Measurements from ENCODE around the gene NUDT22. TPM values are rescaled to one million over a fixed set of nuclear protein-coding genes. Genes with fewer than 3 reads are reported as not detected.
A peak's percentile ranks its signal among the peaks of the same experiment; 100 is the strongest.

The NUDT22 gene
- total RNA-seq, 4 donors from 2014 or later, result 37.8 to 58.7 (median 48.6) TPM

GRCh38 chr11:64239662-64240434, 13.8 kb downstream of the NUDT22 start:
- H3K4me3 ChIP-seq, result peak overlapping the region; percentile 77 to 98 (median 90)
- TF ChIP-seq CTCF (IDR thresholded peaks at IDR 0.05) (no peak), POLR2AphosphoS5 (IDR thresholded peaks at IDR 0.05) (no peak), POLR2A (IDR thresholded peaks at IDR 0.05; ENCODE audit: low read depth) (no peak), EP300 (IDR thresholded peaks at IDR 0.05) (no peak)

DNA sequence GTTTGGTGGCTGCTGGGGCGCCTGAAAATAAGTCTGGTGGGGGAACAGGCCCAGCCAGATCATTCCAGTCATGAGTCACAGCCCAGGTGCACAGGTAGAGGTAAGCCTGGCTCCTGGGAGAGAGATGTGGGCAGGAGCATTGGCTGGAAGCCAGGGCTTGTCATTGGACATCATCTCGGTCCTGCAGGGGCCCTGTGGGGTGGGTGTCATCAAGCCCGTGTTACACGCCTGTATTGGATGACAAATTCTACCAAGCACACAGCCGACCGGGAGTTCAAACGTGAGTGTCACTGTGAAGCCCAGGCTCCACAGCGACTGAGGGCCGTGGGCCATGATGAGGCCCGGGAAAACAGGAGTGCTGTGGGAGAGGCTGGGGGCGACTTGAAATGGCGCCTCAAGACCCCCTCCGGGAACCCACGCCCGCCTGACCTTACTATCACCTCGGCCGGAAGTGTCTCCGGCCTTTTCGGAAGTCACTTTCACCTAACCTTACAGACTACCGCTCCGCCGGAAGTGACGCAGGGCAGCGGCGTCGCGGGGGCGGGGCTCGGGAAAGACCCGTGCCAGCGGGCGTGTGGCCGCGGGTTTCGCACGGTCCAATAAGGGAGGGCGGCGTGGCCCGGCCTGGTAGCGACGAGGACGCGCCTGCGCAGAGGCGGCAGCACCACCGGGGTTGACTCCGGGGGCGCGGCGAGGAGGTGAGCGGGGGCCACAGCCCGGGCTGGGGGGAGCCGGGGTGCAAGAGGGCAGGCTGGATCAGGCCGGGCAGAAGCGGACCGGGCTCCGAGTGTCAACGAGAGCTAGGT, 14.6 kb downstream of the NUDT22 start, which contains the start of gene FKBP2:
TSS of gene FKBP2 (plus strand) at position 661 of the 806 bp plus-strand sequence. CDS start 1,293 bp downstream, outside the sequence.
- DNase-seq (ENCODE audit: extremely low spot score), result peak; percentile 99
- TF ChIP-seq EP300 (IDR thresholded peaks at IDR 0.05) (no peak), POLR2A (IDR thresholded peaks at IDR 0.05; ENCODE audit: low read depth) (peak; percentile 67), POLR2AphosphoS5 (IDR thresholded peaks at IDR 0.05) (peak; percentile 98 to 99), CTCF (IDR thresholded peaks at IDR 0.05) (no peak)
- H3K27ac ChIP-seq (replicated peaks in 1 of 4), result peak within 1 kb of the TSS; percentile 97 to 100 (median 98)
- WGBS, result 4% methylated on average over 25 of the region's 58 CpGs
- peaks cover 34 to 56% (median 51%) of the 10 kb centered on the region in 4 donors for H3K4me1 ChIP-seq
- H3K27me3 ChIP-seq, result no peaks in the 10 kb centered on the region
- no peaks in the 10 kb centered on the region for H3K9me3 ChIP-seq
- H3K36me3 ChIP-seq, result peaks cover 23 to 54% (median 38%) of the 10 kb centered on the region in 4 donors
- intact Hi-C loops (cut with DNase I), result no loop called here
- H3K4me3 ChIP-seq, result peak within 1 kb of the TSS; percentile 77 to 98 (median 90)

More at GRCh38 chr11:64239662-64240434, 13.8 kb downstream of the NUDT22 start:
- H3K9me3 ChIP-seq, result no peaks in the 10 kb centered on the region
- WGBS, result 85% methylated on average over 11 of the region's 11 CpGs
- no peaks in the 10 kb centered on the region for H3K27me3 ChIP-seq
- H3K27ac ChIP-seq (replicated peaks in 1 of 4), result peak overlapping the region; percentile 97 to 100 (median 98)
- DNase-seq (ENCODE audit: extremely low spot score), result no peak
- intact Hi-C loops (cut with DNase I), result no loop called here
- peaks cover 23 to 54% (median 38%) of the 10 kb centered on the region in 4 donors for H3K36me3 ChIP-seq
- peaks cover 34 to 56% (median 51%) of the 10 kb centered on the region in 4 donors for H3K4me1 ChIP-seq

- WGBS, result under 1% methylated on average over 21 of the region's 24 CpGs
- Histone ChIP-seq H3K36me3 (peaks cover 23 to 49% (median 38%) of the 10 kb centered on the region in 4 donors), H3K27ac (replicated peaks in 1 of 4) (peak overlapping the region; percentile 97 to 100 (median 98)), H3K4me3 (peak overlapping the region; percentile 77 to 98 (median 90)), H3K4me1 (peaks cover 34 to 56% (median 51%) of the 10 kb centered on the region in 4 donors), H3K27me3 (no peaks in the 10 kb centered on the region), H3K9me3 (no peaks in the 10 kb centered on the region)
- TF ChIP-seq POLR2AphosphoS5 (IDR thresholded peaks at IDR 0.05) (no peak), POLR2A (IDR thresholded peaks at IDR 0.05; ENCODE audit: low read depth) (no peak), EP300 (IDR thresholded peaks at IDR 0.05) (no peak), CTCF (IDR thresholded peaks at IDR 0.05) (no peak)
- peak; percentile 100 for DNase-seq (ENCODE audit: extremely low spot score)
- intact Hi-C loops (cut with DNase I), result no loop called here
These were observed 15.1 kb downstream of the NUDT22 start for GRCh38 chr11:64241241-64241490.

GRCh38 chr11:64241491-64242374, 15.7 kb downstream of the NUDT22 start:
- H3K27ac ChIP-seq (replicated peaks in 1 of 4), result peak overlapping the region; percentile 97 to 100 (median 98)
- H3K27me3 ChIP-seq, result no peaks in the 10 kb centered on the region
- H3K9me3 ChIP-seq, result no peaks in the 10 kb centered on the region
- TF ChIP-seq CTCF (IDR thresholded peaks at IDR 0.05), result no peak
- TF ChIP-seq POLR2AphosphoS5 (IDR thresholded peaks at IDR 0.05), result peak; percentile 61 to 72
- no peak for TF ChIP-seq EP300 (IDR thresholded peaks at IDR 0.05)
- peak; percentile 69 for TF ChIP-seq POLR2A (IDR thresholded peaks at IDR 0.05; ENCODE audit: low read depth)
- WGBS, result 1% methylated on average over 22 of the region's 63 CpGs
- no peak for DNase-seq (ENCODE audit: extremely low spot score)
- peaks cover 23 to 45% (median 38%) of the 10 kb centered on the region in 4 donors for H3K36me3 ChIP-seq
- H3K4me3 ChIP-seq, result peak overlapping the region; percentile 77 to 98 (median 90)
- intact Hi-C loops (cut with DNase I), result no loop called here
- H3K4me1 ChIP-seq, result peaks cover 34 to 55% (median 50%) of the 10 kb centered on the region in 4 donors
